ENCODE data around the gene AIF1. TPM values are rescaled to one million over a fixed set of nuclear protein-coding genes. Genes with fewer than 3 reads are reported as not detected.

The AIF1 gene
- total RNA-seq, 1 donor from 2014 or later, result 55.3 TPM

- ATAC-seq (no peak), DNase-seq (no peak)
- Histone ChIP-seq H3K9me3 (no peaks in the 10 kb centered on the region), H3K4me3 (no peak overlapping the region), H3K27me3 (no peaks in the 10 kb centered on the region), H3K27ac (no peak overlapping the region), H3K4me1 (peaks cover 38% of the 10 kb centered on the region), H3K36me3 (peaks cover 29% of the 10 kb centered on the region)
- no peak for TF ChIP-seq CTCF (IDR thresholded peaks at IDR 0.05)
- intact Hi-C loops (cut with DNase I), result no loop called here
Observed at GRCh38 chr6:31654574-31655348, 39.7 kb downstream of the AIF1 start.

- intact Hi-C loops (cut with DNase I), result no loop called here
- Histone ChIP-seq H3K4me3 (no peak within 1 kb of the TSS), H3K9me3 (no peaks in the 10 kb centered on the region), H3K4me1 (peaks cover 38% of the 10 kb centered on the region), H3K27me3 (no peaks in the 10 kb centered on the region), H3K36me3 (peaks cover 24% of the 10 kb centered on the region), H3K27ac (no peak within 1 kb of the TSS)
- DNase-seq, result no peak
- TF ChIP-seq CTCF (IDR thresholded peaks at IDR 0.05), result no peak
- no peak for ATAC-seq
Observed at GRCh38 chr6:31655349-31656237, 40.6 kb downstream of the AIF1 start, which contains the start of gene APOM. TSS of gene APOM (plus strand) at chr6:31655894. CDS start at chr6:31655967, 73 bp downstream.

GRCh38 chr6:31657406-31658157 lies 42.5 kb downstream of the AIF1 start:
- peaks cover 32% of the 10 kb centered on the region for H3K4me1 ChIP-seq
- intact Hi-C loops (cut with DNase I), result no loop called here
- DNase-seq (no peak), ATAC-seq (no peak)
- H3K4me3 ChIP-seq, result no peak overlapping the region
- no peaks in the 10 kb centered on the region for H3K9me3 ChIP-seq
- TF ChIP-seq CTCF (IDR thresholded peaks at IDR 0.05), result no peak
- peaks cover 34% of the 10 kb centered on the region for H3K36me3 ChIP-seq
- H3K27ac ChIP-seq, result no peak overlapping the region
- H3K27me3 ChIP-seq, result no peaks in the 10 kb centered on the region

GRCh38 chr6:31658158-31658688 lies 43.2 kb downstream of the AIF1 start:
- Histone ChIP-seq H3K4me1 (peaks cover 38% of the 10 kb centered on the region), H3K36me3 (peaks cover 36% of the 10 kb centered on the region), H3K4me3 (no peak overlapping the region), H3K9me3 (no peaks in the 10 kb centered on the region), H3K27me3 (no peaks in the 10 kb centered on the region), H3K27ac (no peak overlapping the region)
- DNase-seq (no peak), ATAC-seq (no peak)
- no peak for TF ChIP-seq CTCF (IDR thresholded peaks at IDR 0.05)
- intact Hi-C loops (cut with DNase I), result no loop called here

GRCh38 chr6:31658983-31659648 lies 44.1 kb downstream of the AIF1 start:
- Histone ChIP-seq H3K4me1 (peaks cover 43% of the 10 kb centered on the region), H3K4me3 (peak overlapping the region; percentile 80), H3K27me3 (no peaks in the 10 kb centered on the region), H3K9me3 (no peaks in the 10 kb centered on the region), H3K27ac (peak overlapping the region; percentile 82), H3K36me3 (peaks cover 40% of the 10 kb centered on the region)
- TF ChIP-seq CTCF (IDR thresholded peaks at IDR 0.05), result no peak
- DNase-seq (no peak), ATAC-seq (no peak)
- intact Hi-C loops (cut with DNase I), result no loop called here
